Prostate gland (tissue), 2 donors: ENCODE data around the gene C17orf113. TPM values are rescaled to one million over a fixed set of nuclear protein-coding genes. Genes with fewer than 3 reads are reported as not detected.

ENCODE experiments used
- DNase-seq: peaks from one replicate; pipeline ENCODE4 v3.0.0-alpha.2; 2019; ENCODE audit warnings: low spot score
- H3K27ac ChIP-seq, 2 donors: fragments of 200-600 bp; sonication (generic); 2 replicates each; pipeline ENCODE4 v1.5.1; 2017 to 2019
- H3K27me3 ChIP-seq: fragments of 200-600 bp; sonication (generic); replicated peaks from 2 replicates; pipeline ENCODE4 v1.5.1; 2019; ENCODE audit not compliant: insufficient read depth
- H3K36me3 ChIP-seq, 2 donors: fragments of 200-600 bp; sonication (generic); 1 replicate in 1 of 2; 2 replicates in 1 of 2; pipeline versions ENCODE4 v1.5.1 to v1.8.1; 2017 to 2019
- H3K4me1 ChIP-seq: fragments of 200-600 bp; sonication (generic); replicated peaks from 2 replicates; pipeline ENCODE4 v1.5.1; 2019
- H3K4me3 ChIP-seq, 2 donors: fragments of 200-600 bp; sonication (generic); 2 replicates each; pipeline ENCODE4 v1.5.1; 2017 to 2019
- H3K9me3 ChIP-seq: fragments of 200-600 bp; sonication (generic); 2 replicates; pipeline ENCODE4 v1.5.1; 2017
- POLR2A ChIP-seq: fragments of 450-650 bp; IDR thresholded peaks from one replicate; pipeline ENCODE4 v1.6.1; 2016; ENCODE audit warnings: antibody characterized with exemption, mild to moderate bottlenecking
- POLR2AphosphoS5 ChIP-seq: sonication (generic); formaldehyde crosslinking; IDR thresholded peaks from one replicate; pipeline ENCODE4 v1.6.1; 2017; ENCODE audit warnings: antibody characterized with exemption
- WGBS: methylation state at CpG from one replicate; pipeline ENCODE4 v1.1.5; 2018; 5-methylcytosine and 5-hydroxymethylcytosine counted together
- intact Hi-C: fragments of 100-400 bp; cut with DNase I; formaldehyde crosslinking; loops from one replicate; pipeline ENCODE4 v1.14.2; 2022
- total RNA-seq, 2 donors: library from RNA; depleted of rRNA; stranded (reverse); fragments of >200 nt; gene quantifications; one replicate each; pipeline ENCODE4 v1.1.0, GENCODE V29; 2016
- TF ChIP-seq, protein P1 (sequence below), 4 experiments: fragments of 200-600 bp in 2 of 4; fragments of 450-650 bp in 2 of 4; sonication (generic) in 2 of 4; IDR thresholded peaks; 1 replicate in 3 of 4; 2 replicates in 1 of 4; pipeline ENCODE4 v1.5.1; 2016 to 2019; ENCODE audit warnings: antibody characterized with exemption in 4 of 4, mild to moderate bottlenecking in 2 of 4, moderate library complexity in 2 of 4

Gene C17orf113
- total RNA-seq, 2 donors from 2014 or later = 4.2 to 4.8 TPM

DNA sequence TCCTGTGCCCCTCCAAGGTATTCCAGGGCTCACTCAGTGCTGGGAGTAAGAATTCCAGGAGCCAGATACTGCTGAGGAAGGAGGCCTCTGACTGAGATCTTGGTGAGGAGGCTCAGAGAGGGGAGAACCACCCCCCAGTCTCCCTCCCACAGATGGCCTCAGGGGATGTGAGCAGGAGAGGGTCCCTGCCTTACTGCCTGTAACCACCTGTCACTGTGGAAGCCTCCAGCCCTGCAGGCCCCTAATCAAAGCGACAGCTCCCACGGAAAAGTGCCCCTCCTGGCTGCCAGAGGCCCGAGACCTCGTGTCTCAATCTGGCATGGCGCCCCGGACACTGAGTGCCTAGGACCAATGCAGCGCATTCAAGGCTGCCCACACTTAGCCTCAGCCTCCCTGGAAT, 7.7 kb upstream of the C17orf113 start:
- no peaks in the 10 kb centered on the region for H3K27me3 ChIP-seq
- no peak for DNase-seq
- no peak for TF ChIP-seq POLR2A
- TF ChIP-seq, protein P1, sequence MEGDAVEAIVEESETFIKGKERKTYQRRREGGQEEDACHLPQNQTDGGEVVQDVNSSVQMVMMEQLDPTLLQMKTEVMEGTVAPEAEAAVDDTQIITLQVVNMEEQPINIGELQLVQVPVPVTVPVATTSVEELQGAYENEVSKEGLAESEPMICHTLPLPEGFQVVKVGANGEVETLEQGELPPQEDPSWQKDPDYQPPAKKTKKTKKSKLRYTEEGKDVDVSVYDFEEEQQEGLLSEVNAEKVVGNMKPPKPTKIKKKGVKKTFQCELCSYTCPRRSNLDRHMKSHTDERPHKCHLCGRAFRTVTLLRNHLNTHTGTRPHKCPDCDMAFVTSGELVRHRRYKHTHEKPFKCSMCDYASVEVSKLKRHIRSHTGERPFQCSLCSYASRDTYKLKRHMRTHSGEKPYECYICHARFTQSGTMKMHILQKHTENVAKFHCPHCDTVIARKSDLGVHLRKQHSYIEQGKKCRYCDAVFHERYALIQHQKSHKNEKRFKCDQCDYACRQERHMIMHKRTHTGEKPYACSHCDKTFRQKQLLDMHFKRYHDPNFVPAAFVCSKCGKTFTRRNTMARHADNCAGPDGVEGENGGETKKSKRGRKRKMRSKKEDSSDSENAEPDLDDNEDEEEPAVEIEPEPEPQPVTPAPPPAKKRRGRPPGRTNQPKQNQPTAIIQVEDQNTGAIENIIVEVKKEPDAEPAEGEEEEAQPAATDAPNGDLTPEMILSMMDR (IDR thresholded peaks at IDR 0.05) = no peak
- no peak for TF ChIP-seq POLR2AphosphoS5
- no peaks in the 10 kb centered on the region for H3K36me3 ChIP-seq
- no peaks in the 10 kb centered on the region for H3K9me3 ChIP-seq
- 63% methylated on average over 7 of the region's 7 CpGs for WGBS
- no peak overlapping the region for H3K27ac ChIP-seq
- intact Hi-C loops = no loop called here
- no peak overlapping the region for H3K4me3 ChIP-seq
- H3K4me1 ChIP-seq = no peaks in the 10 kb centered on the region

DNA sequence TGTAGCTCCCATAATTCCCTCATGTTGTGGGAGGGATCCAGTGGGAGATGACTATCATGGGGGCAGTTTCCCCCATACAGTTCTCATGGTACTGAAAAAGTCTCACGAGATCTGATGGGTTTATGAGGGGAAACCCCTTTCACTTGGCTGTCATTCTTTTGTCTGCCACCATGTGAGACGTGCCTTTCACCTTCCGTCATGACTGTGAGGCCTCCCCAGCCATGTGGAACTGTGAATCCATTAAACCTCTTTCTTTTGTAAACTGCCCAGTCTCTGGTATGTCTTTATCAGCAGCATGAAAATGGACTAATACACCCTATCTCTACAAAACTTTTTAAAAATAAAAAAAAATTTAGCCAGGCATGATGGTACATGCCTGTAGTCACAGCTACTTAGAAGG, 6.2 kb upstream of the C17orf113 start:
- TF ChIP-seq POLR2AphosphoS5 (no peak), POLR2A (no peak)
- TF ChIP-seq, protein P1 (IDR thresholded peaks at IDR 0.05) = no peak
- no peak overlapping the region for H3K27ac ChIP-seq
- H3K4me3 ChIP-seq = no peak overlapping the region
- no peaks in the 10 kb centered on the region for H3K9me3 ChIP-seq
- no peaks in the 10 kb centered on the region for H3K4me1 ChIP-seq
- 61% methylated on average over 3 of the region's 3 CpGs for WGBS
- DNase-seq = no peak
- H3K36me3 ChIP-seq = no peaks in the 10 kb centered on the region
- intact Hi-C loops = no loop called here
- H3K27me3 ChIP-seq = no peaks in the 10 kb centered on the region

DNA sequence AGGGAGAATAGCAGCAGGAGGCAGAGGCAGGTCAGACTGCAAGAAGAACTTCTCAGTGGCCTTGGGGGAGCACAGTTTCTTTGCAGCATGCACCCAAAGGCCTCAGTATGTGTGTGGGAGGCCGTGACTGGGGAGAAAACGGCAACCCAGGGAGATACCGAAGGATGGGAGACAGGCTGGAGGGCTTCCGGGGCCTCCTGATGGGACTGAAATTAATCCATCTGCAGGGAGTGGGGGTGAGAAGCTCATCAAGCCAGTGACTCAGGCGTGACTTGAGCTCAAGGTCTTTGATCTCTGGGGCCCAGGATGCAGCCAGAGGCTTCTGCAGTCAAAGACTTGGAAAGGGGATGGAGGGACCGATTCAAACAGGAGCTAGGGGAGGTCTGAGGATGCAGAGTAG, 5.1 kb upstream of the C17orf113 start:
- TF ChIP-seq POLR2AphosphoS5 (no peak), POLR2A (no peak)
- H3K36me3 ChIP-seq = no peaks in the 10 kb centered on the region
- H3K4me3 ChIP-seq = no peak overlapping the region
- H3K9me3 ChIP-seq = no peaks in the 10 kb centered on the region
- H3K27ac ChIP-seq = no peak overlapping the region
- intact Hi-C loops = no loop called here
- no peaks in the 10 kb centered on the region for H3K4me1 ChIP-seq
- no peak for DNase-seq
- WGBS = 44% methylated on average over 6 of the region's 6 CpGs
- no peaks in the 10 kb centered on the region for H3K27me3 ChIP-seq

DNA sequence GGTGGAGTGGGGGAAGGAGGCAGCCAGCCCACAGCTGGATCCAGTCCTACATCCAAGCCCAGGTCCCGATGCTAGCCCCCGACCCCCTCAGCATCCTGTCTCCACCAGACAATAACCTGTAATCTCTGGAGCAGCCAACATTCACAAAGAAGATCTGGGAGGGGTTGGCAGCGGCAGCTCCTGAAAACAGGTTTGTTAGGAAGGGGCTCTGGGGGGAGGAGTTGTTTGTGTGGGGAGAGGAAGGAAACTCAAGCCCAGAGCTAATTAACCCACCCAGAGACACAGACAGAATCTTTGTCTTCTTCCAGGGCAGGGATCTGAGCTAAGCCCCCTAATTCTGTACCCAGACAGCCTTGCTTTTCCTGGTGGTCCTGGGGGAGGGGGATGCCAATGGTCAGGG, 4.6 kb upstream of the C17orf113 start:
- intact Hi-C loops = no loop called here
- Histone ChIP-seq H3K27me3 (no peaks in the 10 kb centered on the region), H3K4me3 (no peak overlapping the region), H3K36me3 (no peaks in the 10 kb centered on the region), H3K9me3 (no peaks in the 10 kb centered on the region), H3K27ac (no peak overlapping the region), H3K4me1 (no peaks in the 10 kb centered on the region)
- DNase-seq = no peak
- TF ChIP-seq POLR2A (no peak), POLR2AphosphoS5 (no peak)
- TF ChIP-seq, protein P1 (IDR thresholded peaks at IDR 0.05) = no peak
- 17% methylated on average over 3 of the region's 3 CpGs for WGBS

DNA sequence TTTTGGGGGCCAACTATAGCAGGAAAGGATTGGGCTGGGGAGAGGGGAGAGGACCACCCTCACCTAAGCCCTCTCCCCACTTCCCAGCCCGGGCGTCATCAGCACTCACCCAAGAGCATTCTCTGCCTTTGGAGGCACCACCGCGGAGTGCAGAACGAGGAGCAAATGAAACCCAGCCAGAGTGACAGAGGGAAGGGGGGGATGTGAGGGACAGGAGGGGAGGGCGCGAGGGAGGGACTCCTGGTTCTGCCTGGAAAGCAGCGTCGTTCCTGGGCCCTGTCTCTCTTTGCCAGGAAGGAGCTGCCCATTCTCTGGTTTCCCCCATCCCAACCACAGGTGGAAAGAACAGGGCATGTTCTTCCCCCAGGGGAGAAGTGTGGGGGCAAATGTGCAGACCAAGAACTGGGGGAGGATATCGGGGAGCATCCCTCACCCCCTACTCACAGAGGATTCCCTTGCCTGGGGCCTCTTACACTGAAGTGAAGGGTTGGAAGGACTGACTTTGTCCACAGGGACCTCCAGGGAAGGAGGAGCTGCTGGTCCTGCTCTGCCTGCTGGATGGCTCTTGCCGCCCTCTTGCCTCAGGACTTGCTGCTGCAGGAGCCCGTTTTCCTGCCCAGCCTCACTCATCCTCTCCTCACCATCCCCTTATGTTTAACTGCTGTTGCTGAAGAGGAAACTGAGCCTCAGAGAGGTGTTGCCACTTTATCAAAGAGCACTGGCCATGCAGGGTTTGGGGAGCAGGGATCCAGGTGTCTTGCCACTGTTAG, 3.5 kb upstream of the C17orf113 start:
- DNase-seq = no peak
- no peaks in the 10 kb centered on the region for H3K4me1 ChIP-seq
- H3K36me3 ChIP-seq = no peaks in the 10 kb centered on the region
- no peak overlapping the region for H3K4me3 ChIP-seq
- TF ChIP-seq, protein P1 (IDR thresholded peaks at IDR 0.05) = no peak
- TF ChIP-seq POLR2A (no peak), POLR2AphosphoS5 (no peak)
- intact Hi-C loops = no loop called here
- no peaks in the 10 kb centered on the region for H3K27me3 ChIP-seq
- H3K27ac ChIP-seq = no peak overlapping the region
- WGBS = 20% methylated on average over 12 of the region's 12 CpGs
- H3K9me3 ChIP-seq = no peaks in the 10 kb centered on the region
